Suprapubic skin (tissue), 4 donors: ENCODE results near the gene PGA5. TPM values are rescaled to one million over a fixed set of nuclear protein-coding genes. Genes with fewer than 3 reads are reported as not detected.
"Not testable (repeated sequence)": the region's sequence is repeated elsewhere in the genome, so short reads cannot be mapped to it uniquely, and the experiment has no call there.

ENCODE experiments used
- DNase-seq, 2 donors: peaks; one replicate each; pipeline ENCODE4 v3.0.0-alpha.2; 2019; ENCODE audit warnings: low spot score in 2 of 2
- H3K27ac ChIP-seq: fragments of 200-600 bp; sonication (generic); one replicate; pipeline ENCODE4 v1.5.1; 2019
- H3K27me3 ChIP-seq: fragments of 200-600 bp; sonication (generic); one replicate; pipeline ENCODE4 v1.5.1; 2019
- H3K36me3 ChIP-seq: fragments of 200-600 bp; sonication (generic); one replicate; pipeline ENCODE4 v1.5.1; 2019
- H3K4me1 ChIP-seq: fragments of 200-600 bp; sonication (generic); one replicate; pipeline ENCODE4 v1.5.1; 2019
- H3K4me3 ChIP-seq: fragments of 200-600 bp; sonication (generic); one replicate; pipeline ENCODE4 v1.5.1; 2019; ENCODE audit warnings: mild to moderate bottlenecking
- H3K9me3 ChIP-seq: fragments of 200-600 bp; sonication (generic); one replicate; pipeline ENCODE4 v1.5.1; 2019
- CTCF ChIP-seq, 2 donors: fragments of 200-600 bp in 1 of 2; fragments of 450-650 bp in 1 of 2; sonication (generic) in 1 of 2; IDR thresholded peaks; one replicate each; pipeline ENCODE4 v1.5.1; 2016 to 2019; ENCODE audit warnings: antibody characterized with exemption in 2 of 2, mild to moderate bottlenecking in 1 of 2, moderate library complexity in 1 of 2
- EP300 ChIP-seq: sonication (generic); formaldehyde crosslinking; IDR thresholded peaks from one replicate; pipeline ENCODE4 v1.6.1; 2017; ENCODE audit warnings: antibody characterized with exemption
- POLR2A ChIP-seq, 2 donors: fragments of 450-650 bp; IDR thresholded peaks; one replicate each; pipeline ENCODE4 v1.6.1; 2017; ENCODE audit warnings: antibody characterized with exemption in 2 of 2, mild to moderate bottlenecking in 2 of 2, moderate library complexity in 2 of 2
- POLR2AphosphoS5 ChIP-seq, 3 donors: sonication (generic); formaldehyde crosslinking; IDR thresholded peaks; one replicate each; pipeline ENCODE4 v1.6.1; 2017; ENCODE audit warnings: antibody characterized with exemption in 3 of 3
- WGBS: methylation state at CpG from one replicate; pipeline ENCODE4 v1.1.5; 2018; 5-methylcytosine and 5-hydroxymethylcytosine counted together
- total RNA-seq, 4 donors: library from RNA; depleted of rRNA; stranded (reverse); fragments of >200 nt; gene quantifications; one replicate each; pipeline ENCODE4 v1.1.0, GENCODE V29; 2016

Gene PGA5
- total RNA-seq, 4 donors from 2014 or later = not detected

- not testable (repeated sequence) for DNase-seq, H3K4me1 ChIP-seq, H3K36me3 ChIP-seq, H3K9me3 ChIP-seq, H3K4me3 ChIP-seq, H3K27me3 ChIP-seq, H3K27ac ChIP-seq
- 94% methylated on average over 9 of the region's 9 CpGs for WGBS
Measured at GRCh38 chr11:61248071-61248470, 7.1 kb downstream of the PGA5 start.

- not testable (repeated sequence) for H3K27ac ChIP-seq, H3K36me3 ChIP-seq, H3K4me3 ChIP-seq, H3K4me1 ChIP-seq, H3K9me3 ChIP-seq, DNase-seq, H3K27me3 ChIP-seq
- WGBS = 54% methylated on average over 8 of the region's 8 CpGs
Measured at GRCh38 chr11:61249201-61249600, 8.2 kb downstream of the PGA5 start.

GRCh38 chr11:61250796-61251765 lies 10.1 kb downstream of the PGA5 start:
- H3K27ac ChIP-seq, H3K36me3 ChIP-seq, H3K4me3 ChIP-seq, H3K27me3 ChIP-seq, H3K9me3 ChIP-seq, DNase-seq, H3K4me1 ChIP-seq: not testable (repeated sequence)
- 76% methylated on average over 17 of the region's 20 CpGs for WGBS

- DNase-seq, H3K9me3 ChIP-seq, H3K4me1 ChIP-seq, H3K27me3 ChIP-seq, H3K4me3 ChIP-seq, H3K27ac ChIP-seq, H3K36me3 ChIP-seq: not testable (repeated sequence)
- WGBS = 64% methylated on average over 1 of the region's 1 CpG
Measured at GRCh38 chr11:61252332-61252731, 11.4 kb downstream of the PGA5 start.

GRCh38 chr11:61254403-61255025 lies 13.5 kb downstream of the PGA5 start:
- no peaks in the 10 kb centered on the region for H3K9me3 ChIP-seq
- 66% methylated on average over 7 of the region's 12 CpGs for WGBS
- no peak overlapping the region for H3K4me3 ChIP-seq
- DNase-seq = no peak
- no peaks in the 10 kb centered on the region for H3K4me1 ChIP-seq
- TF ChIP-seq POLR2AphosphoS5 (IDR thresholded peaks at IDR 0.05) (no peak), EP300 (no peak), POLR2A (IDR thresholded peaks at IDR 0.05) (no peak), CTCF (IDR thresholded peaks at IDR 0.05) (peak; percentile 34 to 88)
- H3K27me3 ChIP-seq = no peaks in the 10 kb centered on the region
- H3K36me3 ChIP-seq = no peaks in the 10 kb centered on the region
- no peak overlapping the region for H3K27ac ChIP-seq

- no peak for DNase-seq
- Histone ChIP-seq H3K36me3 (no peaks in the 10 kb centered on the region), H3K27me3 (no peaks in the 10 kb centered on the region), H3K4me1 (no peaks in the 10 kb centered on the region), H3K27ac (no peak overlapping the region), H3K4me3 (no peak overlapping the region), H3K9me3 (no peaks in the 10 kb centered on the region)
- WGBS = 88% methylated on average over 9 of the region's 18 CpGs
- no peak for TF ChIP-seq CTCF (IDR thresholded peaks at IDR 0.05)
- TF ChIP-seq POLR2A (IDR thresholded peaks at IDR 0.05) = no peak
- no peak for TF ChIP-seq POLR2AphosphoS5 (IDR thresholded peaks at IDR 0.05)
- no peak for TF ChIP-seq EP300
Measured at GRCh38 chr11:61256710-61257482, 15.9 kb downstream of the PGA5 start.

- WGBS = 90% methylated on average over 9 of the region's 9 CpGs
- Histone ChIP-seq H3K9me3 (no peaks in the 10 kb centered on the region), H3K4me1 (no peaks in the 10 kb centered on the region), H3K4me3 (no peak overlapping the region), H3K27ac (no peak overlapping the region), H3K36me3 (no peaks in the 10 kb centered on the region), H3K27me3 (no peaks in the 10 kb centered on the region)
- TF ChIP-seq EP300 = no peak
- TF ChIP-seq POLR2AphosphoS5 (IDR thresholded peaks at IDR 0.05) = no peak
- TF ChIP-seq POLR2A (IDR thresholded peaks at IDR 0.05) = no peak
- no peak for TF ChIP-seq CTCF (IDR thresholded peaks at IDR 0.05)
- no peak for DNase-seq
Measured at GRCh38 chr11:61258546-61258945, 17.6 kb downstream of the PGA5 start.
